ENCODE results near the gene CAVIN2.
"Not testable (repeated sequence)": the region's sequence is repeated elsewhere in the genome, so short reads cannot be mapped to it uniquely, and the experiment has no call there.

The CAVIN2 gene

DNA sequence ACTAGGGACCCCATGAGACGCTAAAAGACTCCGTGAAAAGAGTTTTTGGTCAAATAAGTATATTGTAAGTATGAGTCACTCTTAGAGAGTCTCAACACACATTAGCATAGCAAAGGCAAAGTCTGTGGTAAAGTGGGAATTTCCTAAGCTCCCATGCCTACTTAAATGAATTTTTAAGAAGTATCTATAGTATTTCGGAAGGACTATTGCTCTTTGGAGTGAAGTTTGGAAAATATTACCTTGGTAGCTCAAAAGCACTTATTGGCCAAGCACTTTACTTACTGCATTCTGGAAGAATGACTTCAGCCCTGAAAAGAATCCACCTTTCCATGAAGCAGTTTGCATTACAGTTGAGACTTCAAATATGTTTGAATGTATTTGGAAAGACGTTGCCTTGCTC, 57.1 kb downstream of the CAVIN2 start:
- FAIRE-seq (no peak), DNase-seq (ENCODE audit: insufficient read length, low spot score) (no peak)
- no peak for TF ChIP-seq POLR2A (IDR thresholded peaks at IDR 0.05; ENCODE audit: low read depth, low read length)

DNA sequence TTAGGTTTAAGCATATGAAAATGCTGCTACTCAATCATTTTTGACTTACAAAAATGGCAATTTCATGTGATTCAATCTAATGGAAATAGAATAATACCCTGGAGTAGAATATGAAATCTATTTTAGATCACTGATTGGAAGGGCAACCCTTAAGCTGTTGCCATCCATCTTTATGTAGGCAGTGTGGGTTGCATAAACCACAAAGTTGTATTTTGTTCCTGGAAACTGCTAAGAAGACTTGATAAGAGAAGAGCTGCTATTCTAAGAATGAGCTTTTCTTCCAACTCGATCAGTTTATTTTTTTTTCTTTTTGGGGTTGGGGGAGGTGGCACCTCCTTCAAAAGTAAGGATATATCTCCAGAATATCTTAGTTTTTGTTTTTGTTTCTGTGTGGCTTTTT, 60.2 kb downstream of the CAVIN2 start:
- TF ChIP-seq POLR2A (IDR thresholded peaks at IDR 0.05; ENCODE audit: low read depth, low read length), result no peak
- DNase-seq (ENCODE audit: insufficient read length, low spot score) (no peak), FAIRE-seq (no peak)

GRCh38 chr2:191785651-191786050, 61.2 kb downstream of the CAVIN2 start:
- not testable (repeated sequence) for DNase-seq (ENCODE audit: insufficient read length, low spot score); FAIRE-seq
